PFSK-1 (cell line): ENCODE results near the gene PRXL2B.

Experiments
- POLR2AphosphoS5 ChIP-seq: IDR thresholded peaks from 2 replicates; pipeline ENCODE4 v1.6.1; 2012; ENCODE audit warnings: low read depth, mild to moderate bottlenecking, control low read depth, low read length, moderate library complexity
- TAF1 ChIP-seq: IDR thresholded peaks from 2 replicates; pipeline ENCODE4 v1.6.1; 2012; ENCODE audit warnings: low read length, control low read depth, borderline replicate concordance; ENCODE audit not compliant: insufficient read depth

DNA sequence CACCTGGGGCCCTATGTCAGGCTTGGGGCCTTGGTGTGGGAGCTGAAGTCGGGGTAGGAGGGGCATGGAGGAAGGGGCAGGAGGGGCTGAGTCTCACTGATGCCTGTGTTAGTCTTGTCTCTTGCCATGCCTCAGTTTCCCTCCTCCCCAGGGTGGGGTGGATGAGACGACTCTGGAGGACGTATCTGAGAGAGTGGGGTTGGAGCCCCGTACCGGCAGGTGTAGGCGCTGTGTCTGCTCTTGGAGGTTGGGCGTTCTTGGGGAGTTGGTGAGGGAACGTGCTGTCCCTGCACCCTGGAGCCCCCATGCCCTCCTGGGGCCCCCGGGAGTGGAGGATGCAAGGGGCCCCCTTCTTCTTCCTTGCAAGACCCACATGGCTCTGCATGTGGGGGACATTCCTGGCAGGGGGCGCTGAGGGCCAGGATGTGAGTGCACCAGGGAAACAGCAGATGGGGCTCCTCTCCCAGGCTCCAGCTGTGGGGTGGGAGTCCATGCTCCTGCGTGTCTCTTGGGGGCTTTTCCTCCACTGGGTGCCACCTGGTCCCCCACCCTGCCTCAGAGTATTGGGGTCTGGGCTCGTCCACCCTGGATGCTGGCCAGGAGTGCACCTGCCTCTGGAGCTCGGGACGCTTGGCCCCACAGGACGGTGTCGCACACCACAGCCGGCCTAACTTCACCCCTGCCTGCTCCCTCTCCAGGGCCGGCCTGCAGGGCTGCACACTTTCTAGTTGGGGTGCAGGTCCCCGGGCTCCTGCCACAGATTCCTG lies 31.8 kb upstream of the PRXL2B start:
- TF ChIP-seq POLR2AphosphoS5 = no peak
- no peak for TF ChIP-seq TAF1
